ENCODE results near the gene CNNM4. TPM values are rescaled to one million over a fixed set of nuclear protein-coding genes. Genes with fewer than 3 reads are reported as not detected.

The CNNM4 gene
- total RNA-seq, 1 donor, result 5.1 TPM

GRCh38 chr2:96817882-96818281 is 57.2 kb downstream of the CNNM4 start:
- H3K27me3 ChIP-seq (ENCODE audit: insufficient read depth, low read length), result no peaks in the 10 kb centered on the region
- H3K4me1 ChIP-seq (ENCODE audit: insufficient read depth, low read length), result peaks cover 17% of the 10 kb centered on the region
- H4K20me1 ChIP-seq (ENCODE audit: insufficient read depth, low read length), result peaks cover 38% of the 10 kb centered on the region
- DNase-seq (ENCODE audit: insufficient read length, low spot score, missing footprints), result no peak
- H3K36me3 ChIP-seq (ENCODE audit: insufficient read depth, low read length), result no peaks in the 10 kb centered on the region
- TF ChIP-seq CTCF (IDR thresholded peaks at IDR 0.05; ENCODE audit: extremely low read depth, low read depth, low read length), result no peak
- H3K4me2 ChIP-seq (ENCODE audit: insufficient read depth, low read length), result peak overlapping the region; percentile 93
- peaks cover 13% of the 10 kb centered on the region for H3K79me2 ChIP-seq (ENCODE audit: insufficient read depth, low read length)
- no peak overlapping the region for H3K4me3 ChIP-seq (ENCODE audit: insufficient read depth, low read length)
- H3K27ac ChIP-seq (ENCODE audit: low read depth, low read length), result no peak overlapping the region
- H3K9me3 ChIP-seq (ENCODE audit: low read depth, low read length), result no peaks in the 10 kb centered on the region
- no peak overlapping the region for H2AFZ ChIP-seq (ENCODE audit: low read length)

- Histone ChIP-seq H3K36me3 (ENCODE audit: insufficient read depth, low read length) (no peaks in the 10 kb centered on the region), H3K27me3 (ENCODE audit: insufficient read depth, low read length) (no peaks in the 10 kb centered on the region), H3K79me2 (ENCODE audit: insufficient read depth, low read length) (peaks cover 13% of the 10 kb centered on the region), H3K4me3 (ENCODE audit: insufficient read depth, low read length) (no peak overlapping the region), H3K9me3 (ENCODE audit: low read depth, low read length) (no peaks in the 10 kb centered on the region), H3K27ac (ENCODE audit: low read depth, low read length) (no peak overlapping the region), H3K4me2 (ENCODE audit: insufficient read depth, low read length) (no peak overlapping the region), H3K4me1 (ENCODE audit: insufficient read depth, low read length) (peaks cover 17% of the 10 kb centered on the region), H2AFZ (ENCODE audit: low read length) (no peak overlapping the region), H4K20me1 (ENCODE audit: insufficient read depth, low read length) (peaks cover 38% of the 10 kb centered on the region)
- no peak for TF ChIP-seq CTCF (IDR thresholded peaks at IDR 0.05; ENCODE audit: extremely low read depth, low read depth, low read length)
- no peak for DNase-seq (ENCODE audit: insufficient read length, low spot score, missing footprints)
These were observed 58.6 kb downstream of the CNNM4 start for GRCh38 chr2:96819128-96819875.

DNA sequence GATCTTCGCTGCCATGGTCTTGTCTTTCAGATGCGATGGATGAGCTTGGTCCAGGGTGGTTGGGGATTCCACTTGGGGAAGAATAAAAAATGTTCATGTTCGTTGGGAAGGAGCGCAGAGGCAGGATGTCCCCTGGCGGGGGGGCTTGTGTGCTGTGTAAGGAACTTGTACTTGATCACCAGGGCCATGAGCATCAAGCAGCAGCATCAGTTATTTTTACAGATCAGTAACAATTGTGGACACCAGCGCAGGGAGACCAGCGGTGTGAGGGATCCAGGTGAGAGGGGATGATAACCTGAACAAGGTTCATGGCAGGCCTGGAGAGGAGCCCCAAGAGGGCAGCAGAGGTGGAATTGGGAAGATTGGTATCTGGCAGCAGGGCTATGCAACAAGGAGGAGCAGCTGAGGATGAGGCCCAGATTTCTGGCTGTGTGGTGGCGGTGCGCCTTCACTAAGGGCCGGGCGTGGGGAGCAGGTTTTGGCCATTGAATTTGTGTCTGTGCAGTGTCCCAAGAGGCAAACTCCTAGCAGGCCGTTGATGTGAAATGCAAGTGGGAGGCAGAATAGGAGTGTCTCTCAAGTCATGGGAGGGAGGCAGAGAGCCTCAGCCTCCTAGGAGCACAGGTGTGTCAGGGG is 59.3 kb downstream of the CNNM4 start:
- peak; percentile 55 for DNase-seq (ENCODE audit: insufficient read length, low spot score, missing footprints)
- peaks cover 13% of the 10 kb centered on the region for H3K79me2 ChIP-seq (ENCODE audit: insufficient read depth, low read length)
- no peaks in the 10 kb centered on the region for H3K9me3 ChIP-seq (ENCODE audit: low read depth, low read length)
- no peak overlapping the region for H3K4me3 ChIP-seq (ENCODE audit: insufficient read depth, low read length)
- H3K4me2 ChIP-seq (ENCODE audit: insufficient read depth, low read length), result no peak overlapping the region
- H2AFZ ChIP-seq (ENCODE audit: low read length), result no peak overlapping the region
- H3K4me1 ChIP-seq (ENCODE audit: insufficient read depth, low read length), result peaks cover 16% of the 10 kb centered on the region
- no peak for TF ChIP-seq CTCF (IDR thresholded peaks at IDR 0.05; ENCODE audit: extremely low read depth, low read depth, low read length)
- H3K27ac ChIP-seq (ENCODE audit: low read depth, low read length), result no peak overlapping the region
- H3K36me3 ChIP-seq (ENCODE audit: insufficient read depth, low read length), result no peaks in the 10 kb centered on the region
- H4K20me1 ChIP-seq (ENCODE audit: insufficient read depth, low read length), result peaks cover 38% of the 10 kb centered on the region
- H3K27me3 ChIP-seq (ENCODE audit: insufficient read depth, low read length), result no peaks in the 10 kb centered on the region

DNA sequence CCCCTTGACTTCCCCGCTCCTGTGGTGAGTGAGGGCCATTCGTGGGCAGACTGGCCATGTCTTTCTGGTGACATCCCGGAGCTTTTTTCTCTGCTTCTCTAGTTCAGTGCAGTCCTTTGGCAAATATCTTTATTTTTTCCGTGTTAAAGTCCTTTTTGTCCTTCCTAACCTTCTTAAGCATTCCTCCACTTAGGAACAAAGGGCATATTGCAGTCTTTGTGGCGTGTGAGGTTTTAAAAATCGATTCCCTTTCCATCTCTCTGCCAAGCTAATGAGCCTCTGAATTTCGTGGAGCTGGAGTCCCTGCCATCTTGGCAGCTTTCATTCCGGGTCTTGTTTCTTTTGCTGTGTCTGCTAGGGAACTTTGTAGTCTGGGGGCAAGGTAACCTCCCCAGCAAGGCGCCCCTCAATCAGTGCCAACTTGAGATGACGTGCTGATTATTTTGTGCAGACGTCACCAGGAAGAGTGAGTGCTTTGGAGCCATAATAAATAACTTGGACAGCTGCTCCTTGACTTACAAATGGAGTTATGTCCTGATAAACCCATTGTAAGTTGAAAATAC is 60.5 kb downstream of the CNNM4 start:
- no peak overlapping the region for H3K4me2 ChIP-seq (ENCODE audit: insufficient read depth, low read length)
- H3K27ac ChIP-seq (ENCODE audit: low read depth, low read length), result no peak overlapping the region
- peaks cover 38% of the 10 kb centered on the region for H4K20me1 ChIP-seq (ENCODE audit: insufficient read depth, low read length)
- DNase-seq (ENCODE audit: insufficient read length, low spot score, missing footprints), result no peak
- no peaks in the 10 kb centered on the region for H3K9me3 ChIP-seq (ENCODE audit: low read depth, low read length)
- peaks cover 2% of the 10 kb centered on the region for H3K36me3 ChIP-seq (ENCODE audit: insufficient read depth, low read length)
- H3K27me3 ChIP-seq (ENCODE audit: insufficient read depth, low read length), result no peaks in the 10 kb centered on the region
- H2AFZ ChIP-seq (ENCODE audit: low read length), result no peak overlapping the region
- TF ChIP-seq CTCF (IDR thresholded peaks at IDR 0.05; ENCODE audit: extremely low read depth, low read depth, low read length), result no peak
- H3K4me1 ChIP-seq (ENCODE audit: insufficient read depth, low read length), result peaks cover 10% of the 10 kb centered on the region
- H3K4me3 ChIP-seq (ENCODE audit: insufficient read depth, low read length), result no peak overlapping the region
- H3K79me2 ChIP-seq (ENCODE audit: insufficient read depth, low read length), result peaks cover 13% of the 10 kb centered on the region
